ENCODE measurements around the gene PITHD1.
A peak's percentile ranks its signal among the peaks of the same experiment; 100 is the strongest.
"Not testable (repeated sequence)": the region's sequence is repeated elsewhere in the genome, so short reads cannot be mapped to it uniquely, and the experiment has no call there.

Gene PITHD1

GRCh38 chr1:23796466-23797271, 18.5 kb downstream of the PITHD1 start:
- intact Hi-C loops (cut with DNase I) = no loop called here
- DNase-seq = peak in 1 of 10 donors; percentile 54

- intact Hi-C loops (cut with DNase I) = no loop called here
- peak in 1 of 10 donors; percentile 76 for DNase-seq
Observed at GRCh38 chr1:23797478-23798448, 19.5 kb downstream of the PITHD1 start.

- peak in 1 of 10 donors; percentile 76 for DNase-seq
- intact Hi-C loops (cut with DNase I) = no loop called here
Observed at GRCh38 chr1:23798662-23799142, 20.5 kb downstream of the PITHD1 start.

- DNase-seq = no peak
- intact Hi-C loops (cut with DNase I) = no loop called here
Observed at GRCh38 chr1:23799255-23799569, 21.0 kb downstream of the PITHD1 start.

- intact Hi-C loops (cut with DNase I) = loop anchor here (1.0 to 5.0 kb wide), 3 partner anchors 8 to 68 kb away; partner anchors contain the start of genes FUCA1, LYPLA2 and PITHD1
- peak in 2 of 10 donors; percentile 11 to 87 for DNase-seq
Observed at GRCh38 chr1:23799570-23800399, 21.6 kb downstream of the PITHD1 start.

GRCh38 chr1:23800400-23801337, 22.5 kb downstream of the PITHD1 start, which contains the start of gene GALE:
Gene GALE, minus strand, starts transcription at chr1:23800754. Its CDS starts 1,747 bp downstream, at chr1:23799007.
- intact Hi-C loops (cut with DNase I) = loop anchor here (1.0 to 5.0 kb wide), 3 partner anchors 9 to 67 kb away; partner anchors contain the start of genes FUCA1, LYPLA2 and PITHD1
- DNase-seq = peak; percentile 93 to 99 (median 95)

GRCh38 chr1:23801338-23801748, 23.1 kb downstream of the PITHD1 start:
- intact Hi-C loops (cut with DNase I) = loop anchor here (2.0 to 5.0 kb wide), 2 partner anchors 23 to 66 kb away; partner anchors contain the start of genes FUCA1 and PITHD1
- no peak for DNase-seq

GRCh38 chr1:23801876-23802275, 23.7 kb downstream of the PITHD1 start:
- intact Hi-C loops (cut with DNase I) = loop anchor here (2.0 to 5.0 kb wide), 2 partner anchors 23 to 65 kb away; partner anchors contain the start of genes FUCA1 and PITHD1
- DNase-seq = no peak

GRCh38 chr1:23802809-23803342, 24.7 kb downstream of the PITHD1 start:
- intact Hi-C loops (cut with DNase I) = loop anchor here (5.0 kb wide), 1 partner anchor 64 kb away; the partner anchor contains the start of gene FUCA1
- not testable (repeated sequence) for DNase-seq

- intact Hi-C loops (cut with DNase I) = loop anchor here (5.0 kb wide), 1 partner anchor 64 kb away; the partner anchor contains the start of gene FUCA1
- DNase-seq = no peak
Observed at GRCh38 chr1:23803674-23804073, 25.5 kb downstream of the PITHD1 start.

- intact Hi-C loops (cut with DNase I) = loop anchor here (5.0 kb wide), 1 partner anchor 63 kb away; the partner anchor contains the start of gene FUCA1
- no peak for DNase-seq
Observed at GRCh38 chr1:23804183-23804835, 26.1 kb downstream of the PITHD1 start.

- intact Hi-C loops (cut with DNase I) = no loop called here
- peak in 1 of 10 donors; percentile 58 for DNase-seq
Observed at GRCh38 chr1:23805025-23805424, 26.8 kb downstream of the PITHD1 start.

- intact Hi-C loops (cut with DNase I) = no loop called here
- peak in 1 of 10 donors; percentile 6 for DNase-seq
Observed at GRCh38 chr1:23806280-23806679, 28.1 kb downstream of the PITHD1 start.

GRCh38 chr1:23807453-23807852, 29.2 kb downstream of the PITHD1 start:
- intact Hi-C loops (cut with DNase I) = no loop called here
- no peak for DNase-seq

- intact Hi-C loops (cut with DNase I) = no loop called here
- peak in 6 of 10 donors; percentile 59 to 94 (median 64) for DNase-seq
Observed at GRCh38 chr1:23809751-23810171, 31.5 kb downstream of the PITHD1 start.

- intact Hi-C loops (cut with DNase I) = no loop called here
- DNase-seq = peak in 2 of 10 donors; percentile 39 to 43
Observed at GRCh38 chr1:23810818-23811540, 32.8 kb downstream of the PITHD1 start.

GRCh38 chr1:23814016-23814415, 35.8 kb downstream of the PITHD1 start:
- no peak for DNase-seq
- intact Hi-C loops (cut with DNase I) = no loop called here
